ENCODE measurements around the gene RIT2.

The RIT2 gene

GRCh38 chr18:42922363-42922762, 193.1 kb downstream of the RIT2 start:
- no peaks in the 10 kb centered on the region for H3K27me3 Mint-ChIP-seq (ENCODE audit: low read depth)
- H3K27ac Mint-ChIP-seq: no peak overlapping the region
- H3K4me1 Mint-ChIP-seq: no peaks in the 10 kb centered on the region
- no peaks in the 10 kb centered on the region for H3K9me3 Mint-ChIP-seq
- H3K36me3 Mint-ChIP-seq (ENCODE audit: low read depth): no peaks in the 10 kb centered on the region
- H3K4me3 Mint-ChIP-seq: no peak overlapping the region
- no peak for TF ChIP-seq CTCF (IDR thresholded peaks at IDR 0.05; ENCODE audit: unreplicated experiment in 3 of 3)

- no peak overlapping the region for H3K4me3 Mint-ChIP-seq
- H3K36me3 Mint-ChIP-seq (ENCODE audit: low read depth): no peaks in the 10 kb centered on the region
- H3K4me1 Mint-ChIP-seq: no peaks in the 10 kb centered on the region
- no peaks in the 10 kb centered on the region for H3K9me3 Mint-ChIP-seq
- TF ChIP-seq CTCF (IDR thresholded peaks at IDR 0.05; ENCODE audit: unreplicated experiment in 3 of 3): no peak
- no peak overlapping the region for H3K27ac Mint-ChIP-seq
- H3K27me3 Mint-ChIP-seq (ENCODE audit: low read depth): no peaks in the 10 kb centered on the region
These were observed 194.2 kb downstream of the RIT2 start for GRCh38 chr18:42921226-42921737.

- Mint-ChIP-seq H3K9me3 (no peaks in the 10 kb centered on the region), H3K27me3 (ENCODE audit: low read depth) (no peaks in the 10 kb centered on the region), H3K4me3 (no peak overlapping the region), H3K27ac (no peak overlapping the region), H3K36me3 (ENCODE audit: low read depth) (no peaks in the 10 kb centered on the region), H3K4me1 (no peaks in the 10 kb centered on the region)
- no peak for TF ChIP-seq CTCF (IDR thresholded peaks at IDR 0.05; ENCODE audit: unreplicated experiment in 3 of 3)
These were observed 194.9 kb downstream of the RIT2 start for GRCh38 chr18:42920621-42921020.

GRCh38 chr18:42915299-42915698, 200.2 kb downstream of the RIT2 start:
- Mint-ChIP-seq H3K4me3 (no peak overlapping the region), H3K27ac (peak overlapping the region in 1 of 3 experiments; percentile 78), H3K36me3 (ENCODE audit: low read depth) (no peaks in the 10 kb centered on the region), H3K9me3 (no peaks in the 10 kb centered on the region), H3K4me1 (no peaks in the 10 kb centered on the region), H3K27me3 (ENCODE audit: low read depth) (no peaks in the 10 kb centered on the region)
- no peak for TF ChIP-seq CTCF (IDR thresholded peaks at IDR 0.05; ENCODE audit: unreplicated experiment in 3 of 3)

- Mint-ChIP-seq H3K9me3 (no peaks in the 10 kb centered on the region), H3K27ac (no peak overlapping the region), H3K4me1 (no peaks in the 10 kb centered on the region), H3K36me3 (ENCODE audit: low read depth) (no peaks in the 10 kb centered on the region), H3K27me3 (ENCODE audit: low read depth) (no peaks in the 10 kb centered on the region), H3K4me3 (no peak overlapping the region)
- TF ChIP-seq CTCF (IDR thresholded peaks at IDR 0.05; ENCODE audit: unreplicated experiment in 3 of 3): no peak
These were observed 201.0 kb downstream of the RIT2 start for GRCh38 chr18:42914476-42914875.

- H3K27ac Mint-ChIP-seq: no peak overlapping the region
- H3K27me3 Mint-ChIP-seq (ENCODE audit: low read depth): no peaks in the 10 kb centered on the region
- H3K4me1 Mint-ChIP-seq: no peaks in the 10 kb centered on the region
- no peak overlapping the region for H3K4me3 Mint-ChIP-seq
- no peaks in the 10 kb centered on the region for H3K9me3 Mint-ChIP-seq
- no peaks in the 10 kb centered on the region for H3K36me3 Mint-ChIP-seq (ENCODE audit: low read depth)
- TF ChIP-seq CTCF (IDR thresholded peaks at IDR 0.05; ENCODE audit: unreplicated experiment in 3 of 3): no peak
These were observed 206.4 kb downstream of the RIT2 start for GRCh38 chr18:42909095-42909494.
